DND-41 (cell line): Measurements from ENCODE around the gene PARN.

ENCODE experiments used
- EZH2 ChIP-seq: IDR thresholded peaks from 3 replicates; pipeline ENCODE4 v1.6.1; 2012; ENCODE audit warnings: borderline replicate concordance, low read depth, mild to moderate bottlenecking, moderate library complexity, low read length, inconsistent platforms; ENCODE audit not compliant: severe bottlenecking
- TF ChIP-seq, protein P1 (sequence below): IDR thresholded peaks from 2 replicates; pipeline ENCODE4 v1.5.1; 2012; ENCODE audit warnings: borderline replicate concordance, low read length, moderate library complexity, mild to moderate bottlenecking; ENCODE audit not compliant: poor library complexity, severe bottlenecking; ENCODE audit errors: extremely low read depth

DNA sequence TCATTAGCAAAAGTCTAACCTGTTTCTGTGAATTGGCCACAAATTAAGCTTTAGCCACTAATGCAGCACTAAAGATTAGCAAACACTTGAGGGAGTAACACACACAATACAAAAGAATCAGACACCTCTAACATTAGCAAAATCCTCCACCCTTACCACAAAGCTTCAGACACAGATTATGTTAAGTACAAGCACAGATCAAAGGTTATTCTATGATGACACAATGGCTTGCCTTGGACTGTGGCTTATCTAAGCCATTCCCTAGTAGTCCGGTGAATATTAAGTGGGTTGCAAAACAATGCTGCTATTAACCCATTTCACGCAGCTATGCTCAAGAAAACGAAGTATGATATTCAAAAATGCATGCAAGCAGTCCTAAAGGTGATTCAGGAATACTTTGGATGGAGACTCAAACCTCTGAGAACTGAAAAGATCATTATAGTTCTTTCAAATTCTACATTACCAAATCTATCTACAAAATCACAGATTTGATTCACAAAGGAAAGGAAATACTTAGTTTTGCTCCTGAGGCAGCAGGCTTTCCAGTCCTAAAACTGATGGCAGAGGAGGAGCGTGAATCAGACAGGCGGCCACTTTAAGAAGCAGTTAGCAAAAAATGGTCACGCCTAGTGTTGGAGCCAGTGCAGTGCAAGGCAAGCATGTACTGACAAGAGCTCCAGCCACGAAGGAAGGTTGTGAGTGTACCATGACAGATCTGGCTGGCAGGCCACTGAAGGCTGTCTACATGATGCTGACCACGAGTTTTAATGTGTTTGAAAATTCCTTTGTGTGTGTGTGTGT lies 67.2 kb downstream of the PARN start:
- no peak for TF ChIP-seq EZH2
- TF ChIP-seq, protein P1, sequence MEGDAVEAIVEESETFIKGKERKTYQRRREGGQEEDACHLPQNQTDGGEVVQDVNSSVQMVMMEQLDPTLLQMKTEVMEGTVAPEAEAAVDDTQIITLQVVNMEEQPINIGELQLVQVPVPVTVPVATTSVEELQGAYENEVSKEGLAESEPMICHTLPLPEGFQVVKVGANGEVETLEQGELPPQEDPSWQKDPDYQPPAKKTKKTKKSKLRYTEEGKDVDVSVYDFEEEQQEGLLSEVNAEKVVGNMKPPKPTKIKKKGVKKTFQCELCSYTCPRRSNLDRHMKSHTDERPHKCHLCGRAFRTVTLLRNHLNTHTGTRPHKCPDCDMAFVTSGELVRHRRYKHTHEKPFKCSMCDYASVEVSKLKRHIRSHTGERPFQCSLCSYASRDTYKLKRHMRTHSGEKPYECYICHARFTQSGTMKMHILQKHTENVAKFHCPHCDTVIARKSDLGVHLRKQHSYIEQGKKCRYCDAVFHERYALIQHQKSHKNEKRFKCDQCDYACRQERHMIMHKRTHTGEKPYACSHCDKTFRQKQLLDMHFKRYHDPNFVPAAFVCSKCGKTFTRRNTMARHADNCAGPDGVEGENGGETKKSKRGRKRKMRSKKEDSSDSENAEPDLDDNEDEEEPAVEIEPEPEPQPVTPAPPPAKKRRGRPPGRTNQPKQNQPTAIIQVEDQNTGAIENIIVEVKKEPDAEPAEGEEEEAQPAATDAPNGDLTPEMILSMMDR, result no peak
